Measurements from ENCODE around the gene GLOD5. TPM values are rescaled to one million over a fixed set of nuclear protein-coding genes. Genes with fewer than 3 reads are reported as not detected.

GLOD5 gene
- total and polyA plus RNA-seq, 2 of the 8 experiments (the other 6 are each of a cell fraction or from before 2014, with no cell fraction given), result 0.18 TPM; not detected in 1

DNA sequence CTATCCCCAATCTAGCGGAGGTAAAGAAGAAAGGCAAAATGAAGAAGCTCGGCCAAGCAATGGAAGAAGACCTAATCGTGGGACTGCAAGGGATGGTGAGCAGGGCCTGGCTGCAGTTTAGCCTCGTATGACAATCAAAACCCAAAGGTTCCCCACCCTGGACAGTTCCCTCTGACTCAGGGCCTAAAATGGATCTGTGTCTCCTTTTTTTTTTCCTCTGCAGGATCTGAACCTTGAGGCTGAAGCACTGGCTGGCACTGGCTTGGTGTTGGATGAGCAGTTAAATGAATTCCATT is 41.3 kb downstream of the GLOD5 start (continued):
- no peak for TF ChIP-seq SIRT6 (IDR thresholded peaks at IDR 0.05; ENCODE audit: low read length)
- no peak for TF ChIP-seq JUN (IDR thresholded peaks at IDR 0.05; ENCODE audit: low read depth, low read length)
- no peak for TF ChIP-seq EGR1 (IDR thresholded peaks at IDR 0.05; ENCODE audit: borderline replicate concordance, low read depth, low read length)

Measured in H1 (cell line).